Measurements from ENCODE around the gene HCAR3.

- TF ChIP-seq POLR2A (IDR thresholded peaks at IDR 0.05) (no peak), POLR2AphosphoS5 (IDR thresholded peaks at IDR 0.05) (no peak), EP300 (IDR thresholded peaks at IDR 0.05) (no peak)
- TF ChIP-seq, protein P1, sequence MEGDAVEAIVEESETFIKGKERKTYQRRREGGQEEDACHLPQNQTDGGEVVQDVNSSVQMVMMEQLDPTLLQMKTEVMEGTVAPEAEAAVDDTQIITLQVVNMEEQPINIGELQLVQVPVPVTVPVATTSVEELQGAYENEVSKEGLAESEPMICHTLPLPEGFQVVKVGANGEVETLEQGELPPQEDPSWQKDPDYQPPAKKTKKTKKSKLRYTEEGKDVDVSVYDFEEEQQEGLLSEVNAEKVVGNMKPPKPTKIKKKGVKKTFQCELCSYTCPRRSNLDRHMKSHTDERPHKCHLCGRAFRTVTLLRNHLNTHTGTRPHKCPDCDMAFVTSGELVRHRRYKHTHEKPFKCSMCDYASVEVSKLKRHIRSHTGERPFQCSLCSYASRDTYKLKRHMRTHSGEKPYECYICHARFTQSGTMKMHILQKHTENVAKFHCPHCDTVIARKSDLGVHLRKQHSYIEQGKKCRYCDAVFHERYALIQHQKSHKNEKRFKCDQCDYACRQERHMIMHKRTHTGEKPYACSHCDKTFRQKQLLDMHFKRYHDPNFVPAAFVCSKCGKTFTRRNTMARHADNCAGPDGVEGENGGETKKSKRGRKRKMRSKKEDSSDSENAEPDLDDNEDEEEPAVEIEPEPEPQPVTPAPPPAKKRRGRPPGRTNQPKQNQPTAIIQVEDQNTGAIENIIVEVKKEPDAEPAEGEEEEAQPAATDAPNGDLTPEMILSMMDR (IDR thresholded peaks at IDR 0.05): no peak
These were observed 33.1 kb upstream of the HCAR3 start for GRCh38 chr12:122749569-122750332.
